Muscle of back (tissue), 11 donors: ENCODE data around the gene RAD9A. TPM values are rescaled to one million over a fixed set of nuclear protein-coding genes. Genes with fewer than 3 reads are reported as not detected.

ENCODE experiments used
- DNase-seq, 3 donors: peaks; one replicate each; pipeline versions ENCODE4 v3.0.0 to v3.0.0-alpha.2; 2013
- polyA plus RNA-seq, 10 donors: library from polyadenylated mRNA; unstranded; fragments of 120-200 nt; gene quantifications; one replicate each; pipeline ENCODE4 v1.2.1, GENCODE V29; 2013; ENCODE audit not compliant: insufficient read length in 10 of 10

The RAD9A gene
- polyA plus RNA-seq, 10 donors = 7.7 to 13.4 (median 8.5) TPM

DNA sequence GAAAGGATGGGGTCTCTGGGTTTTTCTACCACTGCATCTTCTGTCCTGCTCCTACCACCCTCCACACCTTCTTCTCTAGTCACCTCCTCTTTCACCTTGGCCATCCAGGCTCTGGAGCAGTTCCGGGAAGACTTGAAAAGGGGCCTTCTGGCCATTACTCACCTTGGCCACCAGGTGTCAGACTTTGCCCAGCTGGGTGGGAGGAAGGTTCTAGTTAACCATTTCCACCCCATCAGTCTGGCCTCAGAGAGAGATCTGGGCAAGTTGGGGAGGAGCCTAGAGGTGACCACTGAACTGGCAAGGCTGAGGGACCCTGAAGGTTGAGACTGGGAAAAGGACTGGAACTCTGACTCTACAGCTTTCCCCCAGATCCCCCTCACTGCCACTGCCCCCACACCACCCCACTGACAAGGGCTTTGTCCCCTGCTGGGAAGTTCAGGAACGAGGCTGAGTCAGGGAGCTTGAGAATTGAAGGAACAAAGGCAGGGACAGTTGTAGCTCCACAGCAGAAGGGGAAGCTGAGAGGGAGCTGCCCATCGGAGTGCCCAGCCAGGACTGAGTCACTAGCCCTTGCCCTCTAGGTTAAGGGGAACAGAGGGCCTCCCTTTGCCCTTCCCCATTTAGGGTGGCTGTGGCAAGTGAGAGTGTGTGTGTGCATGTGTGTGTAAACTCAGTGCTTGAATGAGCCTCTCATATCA is 34.8 kb upstream of the RAD9A start:
- peak; percentile 59 to 80 (median 71) for DNase-seq

- DNase-seq = no peak
Measured at GRCh38 chr11:67357831-67358670, 33.7 kb upstream of the RAD9A start.

DNA sequence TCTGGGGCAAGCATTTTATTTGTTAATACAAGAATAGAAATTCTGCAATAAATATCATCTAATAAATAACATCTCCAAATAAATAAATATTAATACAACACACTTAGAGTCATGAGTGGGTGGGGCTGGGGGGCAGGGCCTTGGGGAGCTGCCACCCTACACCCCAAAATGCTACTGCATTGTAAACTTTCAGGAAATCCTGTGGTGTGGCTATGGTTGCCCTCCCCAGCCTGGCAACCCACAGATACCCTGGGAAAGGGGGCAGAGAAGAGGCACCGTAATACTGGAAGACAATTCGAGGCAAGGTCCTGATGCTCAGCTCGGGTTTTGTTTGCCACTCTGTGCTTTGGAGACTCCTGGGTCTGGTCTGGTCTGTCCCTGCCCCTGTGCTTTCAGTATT is 27.6 kb upstream of the RAD9A start:
- DNase-seq = no peak

GRCh38 chr11:67364783-67365722 is 26.7 kb upstream of the RAD9A start:
- DNase-seq = no peak

GRCh38 chr11:67365736-67366444 is 25.9 kb upstream of the RAD9A start:
- peak in 1 of 3 donors; percentile 44 for DNase-seq

DNA sequence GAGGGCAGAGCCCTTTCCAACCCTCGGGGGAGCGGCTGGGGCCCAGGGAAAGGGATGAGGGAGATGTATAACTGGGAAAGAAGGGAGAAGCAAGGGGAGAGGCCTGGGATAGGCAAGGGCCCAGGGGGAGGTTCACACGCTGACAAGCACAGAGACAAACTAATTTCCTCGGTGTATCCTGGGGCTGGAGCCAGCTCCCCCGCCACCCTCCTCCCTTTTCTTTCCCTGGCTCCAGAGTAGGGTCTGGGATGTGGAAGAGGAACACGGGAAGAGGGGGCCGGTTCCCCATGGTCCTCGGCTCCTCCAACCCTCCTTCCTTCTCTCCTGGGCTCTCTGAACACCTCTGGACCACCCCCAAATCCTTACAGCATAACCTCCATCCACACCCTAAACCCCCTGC is 25.2 kb upstream of the RAD9A start:
- peak in 1 of 3 donors; percentile 87 for DNase-seq

- DNase-seq = peak in 1 of 3 donors; percentile 76
Measured at GRCh38 chr11:67366961-67367760, 24.6 kb upstream of the RAD9A start.

DNA sequence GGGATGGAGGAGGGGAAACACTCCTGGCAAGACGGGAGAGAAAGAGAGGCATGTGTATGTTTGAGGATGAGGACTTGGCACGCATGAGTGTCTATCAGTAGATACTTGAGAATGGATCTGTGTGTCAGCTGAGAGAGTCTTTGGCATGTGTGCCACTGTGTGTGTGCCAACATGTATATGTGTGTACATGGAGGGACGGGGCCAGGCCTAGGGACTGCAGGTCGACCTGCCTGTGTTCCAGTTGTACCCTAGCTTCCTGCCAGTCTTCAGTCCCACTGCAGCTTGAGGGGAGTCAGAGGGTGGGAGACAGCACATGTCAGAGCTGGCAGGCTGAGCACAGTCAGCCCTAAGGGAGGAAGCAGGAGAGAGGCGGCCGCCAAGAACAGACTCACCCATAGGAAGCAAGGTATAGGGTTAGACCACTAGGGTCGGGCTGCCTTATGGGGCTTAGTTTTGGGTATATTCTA is 24.0 kb upstream of the RAD9A start:
- no peak for DNase-seq

DNA sequence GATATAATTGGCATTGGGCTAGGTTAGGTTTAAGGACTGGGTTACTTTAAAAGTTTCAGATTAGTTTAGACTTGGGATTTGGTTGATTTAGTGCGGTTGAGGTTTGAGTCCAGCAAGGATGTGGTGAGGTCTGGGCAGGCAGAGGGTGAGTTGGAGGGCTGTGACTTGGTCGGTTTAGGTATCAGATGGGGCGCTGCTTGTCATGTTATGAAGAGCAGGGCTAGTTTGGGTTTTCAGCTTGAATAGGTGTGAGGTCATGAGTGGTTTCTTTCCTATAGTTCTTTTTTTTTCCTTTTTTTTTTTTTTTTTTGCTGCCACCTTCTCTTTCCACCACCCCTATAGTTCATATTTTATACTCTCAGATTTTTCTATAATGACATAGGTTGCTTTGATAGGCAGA is 23.2 kb upstream of the RAD9A start:
- no peak for DNase-seq

DNA sequence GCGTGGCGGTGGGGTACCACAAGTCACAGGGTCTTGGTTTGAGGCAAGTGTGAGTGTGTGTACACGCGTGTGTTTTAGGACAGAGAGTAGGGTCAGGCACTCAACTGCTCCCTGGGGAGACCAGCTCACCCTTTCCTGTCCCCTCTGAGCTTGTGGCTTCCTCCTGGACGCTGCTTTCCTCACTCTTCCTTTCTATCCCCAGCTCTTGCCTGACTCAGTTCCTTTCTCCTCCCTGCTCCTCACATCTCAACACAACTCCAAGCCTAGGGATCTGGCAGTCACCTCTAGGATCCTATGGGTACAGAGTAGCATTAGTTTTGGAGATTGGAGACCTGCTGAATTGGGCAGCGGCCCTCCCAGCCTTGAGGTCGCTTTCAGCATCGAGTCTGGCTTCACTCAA is 22.5 kb upstream of the RAD9A start:
- DNase-seq = no peak

DNA sequence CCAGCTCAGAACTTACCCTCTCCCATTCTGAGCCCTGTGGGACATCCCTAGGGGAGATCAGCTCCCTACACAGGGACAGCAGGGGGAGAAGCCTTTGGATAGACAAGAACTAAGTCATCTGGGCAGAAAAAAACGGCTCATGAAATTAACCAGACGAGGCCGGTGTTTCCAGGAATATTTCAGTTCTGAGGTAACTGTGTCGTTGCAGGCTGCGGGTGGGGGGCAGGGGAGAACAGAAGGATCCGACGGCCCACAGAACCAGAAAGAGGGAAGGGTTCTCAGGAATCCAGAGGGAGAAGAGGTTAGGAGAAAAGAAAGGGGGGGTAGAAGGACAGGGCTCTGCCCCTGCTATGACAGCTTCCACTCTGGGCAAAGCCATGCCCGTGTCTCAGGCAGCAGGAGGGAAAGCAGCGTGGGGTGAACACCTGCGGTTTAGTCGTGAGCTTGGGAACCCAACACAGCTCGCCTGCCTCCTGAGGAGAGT is 21.9 kb upstream of the RAD9A start:
- DNase-seq = no peak

GRCh38 chr11:67370351-67371076 is 21.3 kb upstream of the RAD9A start:
- peak in 1 of 3 donors; percentile 67 for DNase-seq

DNA sequence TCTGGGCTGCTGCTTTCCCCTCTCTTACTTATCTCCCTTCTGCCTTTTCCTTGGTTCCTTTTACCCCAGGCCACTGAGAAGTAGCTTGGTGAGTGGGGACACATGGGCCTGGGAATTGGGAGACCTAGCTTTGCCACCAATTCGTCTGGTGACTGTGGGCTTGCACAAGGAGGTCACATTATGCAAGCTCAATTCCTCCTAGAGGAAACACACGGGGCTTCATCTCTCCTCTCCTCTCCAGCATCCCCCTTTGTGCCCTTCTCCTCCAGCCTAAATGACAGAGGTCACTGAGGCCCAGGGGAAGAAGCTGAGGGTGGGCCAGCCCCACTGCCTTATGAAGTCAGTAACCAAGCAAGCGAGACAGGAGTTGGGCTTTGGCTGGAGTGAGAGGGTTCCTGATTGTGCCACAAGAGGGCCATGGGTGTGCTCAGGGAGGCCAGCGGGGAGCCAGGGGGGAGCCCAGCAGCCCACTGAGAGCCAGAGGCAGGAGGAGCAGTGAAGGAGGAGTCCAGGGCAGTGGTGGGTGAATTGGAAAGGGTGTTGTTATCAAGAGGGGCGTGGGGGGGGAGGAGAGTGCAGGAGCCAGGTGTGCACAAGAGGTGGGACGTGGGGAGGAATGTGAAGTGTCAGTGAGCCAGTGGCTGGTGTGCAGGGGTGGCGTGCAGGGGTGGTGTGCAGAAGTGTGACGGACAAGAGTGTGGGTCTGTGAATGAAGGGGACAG is 20.4 kb upstream of the RAD9A start:
- DNase-seq = no peak

DNA sequence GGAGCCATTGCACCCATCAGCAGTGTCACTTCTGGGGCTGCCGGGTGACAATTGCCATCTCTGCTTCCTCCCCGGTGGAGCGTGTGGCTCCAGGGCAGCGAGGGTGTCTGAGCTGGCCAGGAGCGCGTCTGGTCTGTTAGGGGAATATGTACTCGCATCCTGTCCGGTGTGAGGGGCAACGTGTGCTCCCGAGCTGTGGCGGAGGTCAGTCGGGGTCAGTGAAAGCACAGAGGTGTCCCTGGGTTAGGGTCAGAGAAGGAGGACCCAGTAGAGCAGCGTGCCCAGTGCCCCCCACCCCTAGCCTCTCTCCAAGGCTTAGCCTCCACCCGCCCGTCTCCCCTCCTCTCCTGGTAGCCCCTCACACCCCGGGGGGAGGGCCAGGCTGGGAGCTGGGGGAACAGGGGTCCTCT is 19.9 kb upstream of the RAD9A start:
- DNase-seq = no peak

DNA sequence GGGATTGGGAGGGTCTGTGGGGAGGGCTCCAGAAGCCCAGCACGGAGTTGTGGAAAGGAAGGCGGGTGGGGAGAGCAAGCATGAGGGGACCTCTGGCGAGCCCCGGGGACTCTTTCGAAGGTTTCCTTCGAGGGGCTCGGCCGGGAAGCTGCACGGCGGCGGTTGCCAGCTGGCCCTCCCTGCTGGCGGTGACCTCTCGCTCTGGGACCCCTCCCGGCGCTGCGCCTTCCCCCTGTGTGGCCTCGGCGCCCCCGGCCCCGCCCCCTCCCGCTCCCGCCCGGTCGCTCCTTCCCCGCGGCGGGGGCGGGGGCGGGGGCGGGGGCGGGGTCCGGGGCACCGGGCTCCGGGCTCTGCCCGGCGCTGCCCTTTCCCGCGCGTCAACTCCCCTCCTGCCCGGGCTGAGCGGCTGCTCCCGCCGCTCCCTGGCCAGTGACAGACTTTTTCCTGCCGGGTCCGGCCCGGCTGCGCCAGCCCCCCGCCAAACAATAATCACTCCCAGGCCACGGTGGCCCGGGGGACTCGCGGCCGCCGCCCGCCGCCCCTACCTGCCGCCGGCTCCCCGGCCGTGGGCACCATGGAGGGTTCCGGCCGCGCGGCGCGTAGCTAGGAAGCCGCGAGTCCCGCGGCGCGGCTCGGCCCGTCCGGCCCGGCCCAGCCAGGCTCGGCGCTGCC is 19.3 kb upstream of the RAD9A start:
- DNase-seq = no peak

DNA sequence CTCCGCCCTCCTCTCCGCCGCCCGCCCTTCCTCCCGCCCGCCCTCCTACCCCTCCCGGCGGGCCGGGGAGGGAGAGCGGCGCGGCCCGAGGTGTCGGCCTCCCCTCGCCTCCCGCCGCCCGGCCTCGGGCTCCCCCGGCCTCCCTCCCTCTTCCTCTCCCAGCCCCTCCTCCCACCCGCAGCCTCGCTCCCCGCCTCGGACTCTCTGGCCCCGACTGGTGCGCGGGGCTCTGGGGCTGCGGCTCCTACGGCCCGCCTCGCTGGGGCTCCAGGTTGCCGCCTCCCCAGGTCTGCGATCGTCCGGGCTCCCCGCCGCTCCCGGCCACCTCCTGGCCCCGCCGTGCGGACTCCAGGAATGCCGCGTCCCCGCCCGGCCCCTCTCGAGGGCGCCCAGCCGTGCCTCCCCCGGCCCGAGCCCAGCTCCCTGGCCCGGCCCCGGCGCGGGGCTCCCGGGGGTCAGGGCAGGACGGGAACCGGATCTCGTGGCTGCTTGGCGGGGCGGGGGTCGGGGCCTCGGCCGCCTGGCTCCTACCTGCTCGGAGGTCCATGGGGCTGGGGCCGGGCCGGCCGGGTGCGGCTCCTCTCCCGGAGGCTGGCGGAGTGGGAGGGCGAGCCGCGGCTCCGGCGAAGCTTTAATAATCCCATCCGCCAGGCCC is 18.7 kb upstream of the RAD9A start, which contains the start of gene CLCF1:
CLCF1 (minus strand) TSS at position 606 of the 655 bp plus-strand sequence; CDS start at position 547, 59 bp downstream.
- DNase-seq = peak in 2 of 3 donors; percentile 70 to 87
